HEK293 (cell line): Measurements from ENCODE around the gene LY6G6F.
A peak's percentile ranks its signal among the peaks of the same experiment; 100 is the strongest.

ENCODE experiments used
- CTCF ChIA-PET: fragments of 350-600 bp; formaldehyde crosslinking; extraction: SDS; loops from one replicate; lab custom pipeline; 2021; ENCODE audit warnings: antibody characterized with exemption; lab: Yijun Ruan, JAX
- POLR2A ChIA-PET: fragments of 300-600 bp; formaldehyde crosslinking; extraction: SDS; loops from one replicate; lab custom pipeline; 2020; ENCODE audit warnings: antibody characterized with exemption, inconsistent platforms; lab: Yijun Ruan, JAX
- H3K27ac ChIP-seq: fragments of 200-500 bp; sonication (Bioruptor generic); 2 replicates; pipeline ENCODE4 v1.5.1; 2014; ENCODE audit warnings: low read depth, low read length, control low read depth, inconsistent platforms; ENCODE audit errors: extremely low read depth
- H3K36me3 ChIP-seq, 2 experiments: fragments of 200-500 bp in 1 of 2; sonication (Bioruptor generic) in 1 of 2; 1 replicate in 1 of 2; 2 replicates in 1 of 2; pipeline ENCODE4 v1.5.1; 2014 to 2017; ENCODE audit warnings: inconsistent platforms in 2 of 2, low read length in 2 of 2; ENCODE audit not compliant: control insufficient read depth in 2 of 2, insufficient read depth in 1 of 2
- H3K4me1 ChIP-seq: fragments of 200-500 bp; sonication (Bioruptor generic); 2 replicates; pipeline ENCODE4 v1.5.1; 2014; ENCODE audit warnings: mild to moderate bottlenecking, low read length, inconsistent platforms; ENCODE audit not compliant: control insufficient read depth, insufficient read depth
- H3K4me3 ChIP-seq: 2 replicates; pipeline ENCODE4 v1.5.1; 2011; ENCODE audit warnings: low read depth, mild to moderate bottlenecking, control low read depth, low read length, moderate library complexity
- H3K9me3 ChIP-seq: fragments of 200-500 bp; sonication (Bioruptor generic); 2 replicates; pipeline ENCODE4 v1.5.1; 2014; ENCODE audit warnings: low read depth, low read length, inconsistent platforms; ENCODE audit not compliant: control insufficient read depth, insufficient read depth
- AEBP2 ChIP-seq: fragments of 450-650 bp; formaldehyde crosslinking; IDR thresholded peaks from 2 replicates; pipeline ENCODE4 v1.5.1; 2016; ENCODE audit warnings: missing biosample characterization, missing genetic modification characterization, borderline replicate concordance
- HIC1 ChIP-seq: fragments of 450-650 bp; formaldehyde crosslinking; IDR thresholded peaks from 2 replicates; pipeline ENCODE4 v1.5.1; 2016; ENCODE audit warnings: missing biosample characterization, missing genetic modification characterization
- KLF8 ChIP-seq: fragments of 450-650 bp; formaldehyde crosslinking; IDR thresholded peaks from 2 replicates; pipeline ENCODE4 v1.5.1; 2016; ENCODE audit warnings: missing biosample characterization, missing genetic modification characterization
- PBX3 ChIP-seq: sonication (generic); formaldehyde crosslinking; IDR thresholded peaks from 2 replicates; pipeline ENCODE4 v1.8.1; 2022; ENCODE audit warnings: mild to moderate bottlenecking, moderate library complexity, missing genetic modification reagents
- PRDM6 ChIP-seq: fragments of 450-650 bp; formaldehyde crosslinking; IDR thresholded peaks from 2 replicates; pipeline ENCODE4 v1.5.1; 2017; ENCODE audit warnings: missing biosample characterization, missing genetic modification characterization
- SP7 ChIP-seq: fragments of 450-650 bp; formaldehyde crosslinking; IDR thresholded peaks from 2 replicates; pipeline ENCODE4 v1.5.1; 2016; ENCODE audit warnings: missing biosample characterization, missing genetic modification characterization
- TCF7L2 ChIP-seq: IDR thresholded peaks from 2 replicates; pipeline ENCODE4 v1.6.1; 2011; ENCODE audit warnings: low read depth, mild to moderate bottlenecking, inconsistent platforms, low read length, moderate library complexity, borderline replicate concordance
- YY2 ChIP-seq: fragments of 450-650 bp; formaldehyde crosslinking; IDR thresholded peaks from 2 replicates; pipeline ENCODE4 v1.5.1; 2016; ENCODE audit warnings: missing biosample characterization, missing genetic modification characterization
- ZBTB1 ChIP-seq: fragments of 450-650 bp; formaldehyde crosslinking; IDR thresholded peaks from 2 replicates; pipeline ENCODE4 v1.5.1; 2016; ENCODE audit warnings: missing biosample characterization, missing genetic modification characterization
- ZNF132 ChIP-seq: fragments of 450-650 bp; formaldehyde crosslinking; IDR thresholded peaks from 2 replicates; pipeline ENCODE4 v1.5.1; 2017; ENCODE audit warnings: missing biosample characterization, missing genetic modification characterization, borderline replicate concordance
- ZNF184 ChIP-seq: fragments of 450-650 bp; IDR thresholded peaks from 2 replicates; pipeline ENCODE4 v1.5.1; 2018; ENCODE audit warnings: missing biosample characterization, mild to moderate bottlenecking, missing genetic modification characterization
- ZNF211 ChIP-seq: fragments of 450-650 bp; formaldehyde crosslinking; IDR thresholded peaks from 2 replicates; pipeline ENCODE4 v1.5.1; 2016; ENCODE audit warnings: low read depth, missing biosample characterization, missing genetic modification characterization
- ZNF350 ChIP-seq: fragments of 450-650 bp; formaldehyde crosslinking; IDR thresholded peaks from 2 replicates; pipeline ENCODE4 v1.5.0; 2017; ENCODE audit warnings: missing biosample characterization, mild to moderate bottlenecking, missing genetic modification characterization
- ZNF747 ChIP-seq: fragments of 450-650 bp; formaldehyde crosslinking; IDR thresholded peaks from 2 replicates; pipeline ENCODE4 v1.5.1; 2016; ENCODE audit warnings: missing biosample characterization, missing genetic modification characterization
- TF ChIP-seq, protein P1 (sequence below): fragments of 450-650 bp; formaldehyde crosslinking; IDR thresholded peaks from 2 replicates; pipeline ENCODE4 v1.5.1; 2016; ENCODE audit warnings: missing biosample characterization, missing genetic modification characterization, borderline replicate concordance
- TF ChIP-seq, protein P2 (sequence below): fragments of 450-650 bp; formaldehyde crosslinking; IDR thresholded peaks from 2 replicates; pipeline ENCODE4 v1.5.1; 2016; ENCODE audit warnings: missing biosample characterization, missing genetic modification characterization, low read depth

The LY6G6F gene

DNA sequence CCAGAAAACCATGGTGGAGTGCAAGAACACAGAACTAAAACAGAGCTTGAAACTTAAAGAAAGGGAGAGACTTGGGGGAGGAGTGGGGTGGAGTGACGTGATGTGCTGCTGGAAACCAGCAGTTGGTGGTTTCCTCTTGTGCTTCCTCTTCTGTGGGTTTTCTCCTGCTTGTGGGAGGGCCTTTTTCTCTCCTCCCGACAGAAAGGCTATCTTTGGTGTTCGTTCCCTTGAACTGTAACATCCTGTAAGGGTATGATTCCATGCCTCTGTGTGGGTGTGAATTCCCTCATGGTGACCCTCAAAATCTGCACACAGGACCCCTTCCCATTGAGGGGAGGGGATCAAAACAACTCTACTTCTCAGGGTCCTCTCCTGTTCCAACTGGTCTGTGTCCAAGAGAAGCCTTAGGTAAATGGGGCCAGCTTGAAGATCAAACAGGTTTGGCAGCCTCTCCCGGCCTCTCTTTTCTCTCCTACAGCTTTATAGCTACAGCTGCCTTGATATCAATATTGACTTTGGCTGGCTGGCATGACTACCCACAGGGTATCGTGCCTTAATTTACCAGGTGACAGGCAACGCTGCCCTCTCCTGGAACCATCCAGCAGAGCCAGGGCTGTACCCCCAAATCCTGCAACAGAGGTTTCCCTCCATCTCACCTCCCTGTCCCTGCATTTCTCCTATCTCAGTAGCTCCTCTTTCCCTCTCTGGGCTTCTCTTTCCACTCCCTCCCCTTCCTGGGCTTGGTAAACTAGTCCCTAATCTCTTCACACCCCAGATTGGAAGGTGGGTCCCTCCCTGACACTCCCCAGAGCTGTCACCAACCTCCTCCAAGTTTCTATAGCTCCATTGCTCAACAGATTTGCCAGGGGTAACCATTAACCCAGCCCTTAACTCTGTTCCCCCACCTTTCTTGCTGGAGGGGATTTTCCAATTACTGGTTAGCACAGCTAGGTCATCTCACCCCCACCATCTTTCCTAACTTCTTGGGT, 31.6 kb downstream of the LY6G6F start (continued):
- TF ChIP-seq KLF8 (tag by site-specific recombination), result peak; percentile 15; the same call in 1 of the 2 replicates

GRCh38 chr6:31739639-31740396, 33.2 kb downstream of the LY6G6F start, which contains the start of gene MSH5:
Gene MSH5 (plus strand): TSS chr6:31740005. CDS start chr6:31740467, 462 bp downstream.
- H3K27ac ChIP-seq, result peak within 1 kb of the TSS; percentile 87
- H3K9me3 ChIP-seq, result no peaks in the 10 kb centered on the region
- ChIA-PET CTCF (interaction anchor here (0.6 to 4.7 kb wide), 15 partner anchors 10 to 1285 kb away, joined by 3 to 39 read pairs (median 3); partner anchors contain the start of gene LY6G5C), POLR2A (interaction anchor here (0.6 to 6.8 kb wide), 26 partner anchors 11 to 1048 kb away, joined by 3 to 102 read pairs (median 5); partner anchors contain the start of genes ABHD16A, BAG6, C6orf47 and CSNK2B)
- peaks cover 9 to 36% of the 10 kb centered on the region in 2 experiments; a peak in 2 of 3 replicates for H3K36me3 ChIP-seq
- H3K4me3 ChIP-seq, result peak within 1 kb of the TSS; percentile 61
- H3K4me1 ChIP-seq, result peaks cover 29% of the 10 kb centered on the region
- TF ChIP-seq AEBP2 (tag by site-specific recombination) (no peak), SP7 (tag by site-specific recombination) (peak; percentile 84), ZBTB1 (tag by site-specific recombination) (no peak), ZNF211 (tag by site-specific recombination) (no peak), PBX3 (peak; percentile 96), HIC1 (tag by site-specific recombination) (0 out of 2 replicates have a peak, but pooled peaks have one; percentile 13), ZNF747 (tag by site-specific recombination) (no peak), ZNF184 (tag by site-specific recombination) (no peak), ZNF350 (tag by site-specific recombination) (no peak), PRDM6 (tag by site-specific recombination) (no peak), TCF7L2 (no peak), YY2 (tag by site-specific recombination) (peak; percentile 90), ZNF132 (tag by site-specific recombination) (no peak)
- TF ChIP-seq, protein P1, sequence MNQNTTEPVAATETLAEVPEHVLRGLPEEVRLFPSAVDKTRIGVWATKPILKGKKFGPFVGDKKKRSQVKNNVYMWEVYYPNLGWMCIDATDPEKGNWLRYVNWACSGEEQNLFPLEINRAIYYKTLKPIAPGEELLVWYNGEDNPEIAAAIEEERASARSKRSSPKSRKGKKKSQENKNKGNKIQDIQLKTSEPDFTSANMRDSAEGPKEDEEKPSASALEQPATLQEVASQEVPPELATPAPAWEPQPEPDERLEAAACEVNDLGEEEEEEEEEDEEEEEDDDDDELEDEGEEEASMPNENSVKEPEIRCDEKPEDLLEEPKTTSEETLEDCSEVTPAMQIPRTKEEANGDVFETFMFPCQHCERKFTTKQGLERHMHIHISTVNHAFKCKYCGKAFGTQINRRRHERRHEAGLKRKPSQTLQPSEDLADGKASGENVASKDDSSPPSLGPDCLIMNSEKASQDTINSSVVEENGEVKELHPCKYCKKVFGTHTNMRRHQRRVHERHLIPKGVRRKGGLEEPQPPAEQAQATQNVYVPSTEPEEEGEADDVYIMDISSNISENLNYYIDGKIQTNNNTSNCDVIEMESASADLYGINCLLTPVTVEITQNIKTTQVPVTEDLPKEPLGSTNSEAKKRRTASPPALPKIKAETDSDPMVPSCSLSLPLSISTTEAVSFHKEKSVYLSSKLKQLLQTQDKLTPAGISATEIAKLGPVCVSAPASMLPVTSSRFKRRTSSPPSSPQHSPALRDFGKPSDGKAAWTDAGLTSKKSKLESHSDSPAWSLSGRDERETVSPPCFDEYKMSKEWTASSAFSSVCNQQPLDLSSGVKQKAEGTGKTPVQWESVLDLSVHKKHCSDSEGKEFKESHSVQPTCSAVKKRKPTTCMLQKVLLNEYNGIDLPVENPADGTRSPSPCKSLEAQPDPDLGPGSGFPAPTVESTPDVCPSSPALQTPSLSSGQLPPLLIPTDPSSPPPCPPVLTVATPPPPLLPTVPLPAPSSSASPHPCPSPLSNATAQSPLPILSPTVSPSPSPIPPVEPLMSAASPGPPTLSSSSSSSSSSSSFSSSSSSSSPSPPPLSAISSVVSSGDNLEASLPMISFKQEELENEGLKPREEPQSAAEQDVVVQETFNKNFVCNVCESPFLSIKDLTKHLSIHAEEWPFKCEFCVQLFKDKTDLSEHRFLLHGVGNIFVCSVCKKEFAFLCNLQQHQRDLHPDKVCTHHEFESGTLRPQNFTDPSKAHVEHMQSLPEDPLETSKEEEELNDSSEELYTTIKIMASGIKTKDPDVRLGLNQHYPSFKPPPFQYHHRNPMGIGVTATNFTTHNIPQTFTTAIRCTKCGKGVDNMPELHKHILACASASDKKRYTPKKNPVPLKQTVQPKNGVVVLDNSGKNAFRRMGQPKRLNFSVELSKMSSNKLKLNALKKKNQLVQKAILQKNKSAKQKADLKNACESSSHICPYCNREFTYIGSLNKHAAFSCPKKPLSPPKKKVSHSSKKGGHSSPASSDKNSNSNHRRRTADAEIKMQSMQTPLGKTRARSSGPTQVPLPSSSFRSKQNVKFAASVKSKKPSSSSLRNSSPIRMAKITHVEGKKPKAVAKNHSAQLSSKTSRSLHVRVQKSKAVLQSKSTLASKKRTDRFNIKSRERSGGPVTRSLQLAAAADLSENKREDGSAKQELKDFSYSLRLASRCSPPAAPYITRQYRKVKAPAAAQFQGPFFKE, result no peak
- TF ChIP-seq, protein P2, sequence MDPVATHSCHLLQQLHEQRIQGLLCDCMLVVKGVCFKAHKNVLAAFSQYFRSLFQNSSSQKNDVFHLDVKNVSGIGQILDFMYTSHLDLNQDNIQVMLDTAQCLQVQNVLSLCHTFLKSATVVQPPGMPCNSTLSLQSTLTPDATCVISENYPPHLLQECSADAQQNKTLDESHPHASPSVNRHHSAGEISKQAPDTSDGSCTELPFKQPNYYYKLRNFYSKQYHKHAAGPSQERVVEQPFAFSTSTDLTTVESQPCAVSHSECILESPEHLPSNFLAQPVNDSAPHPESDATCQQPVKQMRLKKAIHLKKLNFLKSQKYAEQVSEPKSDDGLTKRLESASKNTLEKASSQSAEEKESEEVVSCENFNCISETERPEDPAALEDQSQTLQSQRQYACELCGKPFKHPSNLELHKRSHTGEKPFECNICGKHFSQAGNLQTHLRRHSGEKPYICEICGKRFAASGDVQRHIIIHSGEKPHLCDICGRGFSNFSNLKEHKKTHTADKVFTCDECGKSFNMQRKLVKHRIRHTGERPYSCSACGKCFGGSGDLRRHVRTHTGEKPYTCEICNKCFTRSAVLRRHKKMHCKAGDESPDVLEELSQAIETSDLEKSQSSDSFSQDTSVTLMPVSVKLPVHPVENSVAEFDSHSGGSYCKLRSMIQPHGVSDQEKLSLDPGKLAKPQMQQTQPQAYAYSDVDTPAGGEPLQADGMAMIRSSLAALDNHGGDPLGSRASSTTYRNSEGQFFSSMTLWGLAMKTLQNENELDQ (tag by site-specific recombination), result no peak
